ENCODE measurements around the gene HTR3A. TPM values are rescaled to one million over a fixed set of nuclear protein-coding genes. Genes with fewer than 3 reads are reported as not detected.

Gene HTR3A
- not detected in 5 replicates for total RNA-seq (2022; extraction: Qiagen RNA extraction)

DNA sequence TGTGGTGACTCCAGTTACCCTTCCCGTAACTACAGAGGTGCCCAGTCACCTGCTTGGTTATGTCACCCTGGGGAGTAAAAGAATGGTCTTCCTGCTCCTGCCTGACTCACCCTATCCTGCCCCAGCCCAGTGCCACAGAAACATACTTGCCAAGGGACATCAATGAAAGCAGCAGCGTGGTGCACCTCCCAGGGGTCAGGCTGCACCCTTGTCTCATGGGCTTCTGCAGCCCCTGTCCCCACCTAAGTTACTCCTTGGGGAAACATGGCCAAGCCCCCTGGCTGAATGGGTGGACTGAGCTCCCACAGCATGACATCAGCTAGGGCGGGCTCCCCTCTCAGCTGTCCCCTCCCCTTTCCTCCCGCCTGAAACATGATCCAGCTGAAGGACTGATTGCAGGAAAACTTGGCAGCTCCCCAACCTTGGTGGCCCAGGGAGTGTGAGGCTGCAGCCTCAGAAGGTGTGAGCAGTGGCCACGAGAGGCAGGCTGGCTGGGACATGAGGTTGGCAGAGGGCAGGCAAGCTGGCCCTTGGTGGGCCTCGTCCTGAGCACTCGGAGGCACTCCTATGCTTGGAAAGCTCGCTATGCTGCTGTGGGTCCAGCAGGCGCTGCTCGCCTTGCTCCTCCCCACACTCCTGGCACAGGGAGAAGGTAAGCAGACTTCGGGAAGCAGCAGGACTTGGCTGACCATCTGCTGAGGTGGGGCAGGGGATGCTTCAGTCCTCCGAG, at the start of gene HTR3A:
HTR3A (plus strand) TSS at position 368 of the 730 bp plus-strand sequence; CDS start at position 586, 218 bp downstream.

Other genes with a start within 250 kb of the HTR3A start
- 11.2 to 14.7 TPM (median 12.3 TPM) in 5 replicates for gene ZW10, start 201.4 kb upstream of the HTR3A start, total RNA-seq (2022; extraction: Qiagen RNA extraction)
- gene CLDN25, start 195.3 kb upstream of the HTR3A start, total RNA-seq (2022; extraction: Qiagen RNA extraction), result not detected in 5 replicates
- gene USP28, start 99.5 kb upstream of the HTR3A start, total RNA-seq (2022; extraction: Qiagen RNA extraction), result 11.8 to 18.8 TPM (median 17.3 TPM) in 5 replicates
- not detected in 5 replicates for gene HTR3B, start 70.3 kb upstream of the HTR3A start, total RNA-seq (2022; extraction: Qiagen RNA extraction)
- 1.2 to 2.0 TPM (median 1.7 TPM) in 5 replicates for gene ZBTB16, start 84.6 kb downstream of the HTR3A start, total RNA-seq (2022; extraction: Qiagen RNA extraction)